Spleen (tissue), 7 donors: Measurements from ENCODE around the gene P2RX7.

Experiments used
- POLR2A ChIP-seq, 3 donors: fragments of 450-650 bp; IDR thresholded peaks; one replicate each; pipeline ENCODE4 v1.5.1; 2017; ENCODE audit warnings: antibody characterized with exemption in 3 of 3, mild to moderate bottlenecking in 1 of 3
- POLR2AphosphoS5 ChIP-seq, 3 donors: sonication (generic); formaldehyde crosslinking; IDR thresholded peaks; one replicate each; pipeline ENCODE4 v1.5.1; 2017; ENCODE audit warnings: antibody characterized with exemption in 3 of 3
- TF ChIP-seq, protein P1 (sequence below), 11 experiments: fragments of 200-600 bp in 7 of 11; fragments of 450-650 bp in 4 of 11; sonication (generic) in 4 of 11; IDR thresholded peaks in 8 of 11; conservative IDR thresholded peaks in 3 of 11; 1 replicate in 7 of 11; 2 replicates in 4 of 11; pipeline versions ENCODE4 v1.4.0 to v1.8.0; 2016 to 2021; ENCODE audit warnings: antibody characterized with exemption in 11 of 11, inconsistent platforms in 4 of 11, mild to moderate bottlenecking in 1 of 11
- donor health status: DM: no; HTN: no; CAD: no; lungs with moderate emphysema.
- donor health status: DM: no; HTN: no; CAD: no.
- donor health status: DM: no; HTN: no; CAD: no.

GRCh38 chr12:121202407-121203355 lies 70.0 kb downstream of the P2RX7 start:
- TF ChIP-seq, protein P1, sequence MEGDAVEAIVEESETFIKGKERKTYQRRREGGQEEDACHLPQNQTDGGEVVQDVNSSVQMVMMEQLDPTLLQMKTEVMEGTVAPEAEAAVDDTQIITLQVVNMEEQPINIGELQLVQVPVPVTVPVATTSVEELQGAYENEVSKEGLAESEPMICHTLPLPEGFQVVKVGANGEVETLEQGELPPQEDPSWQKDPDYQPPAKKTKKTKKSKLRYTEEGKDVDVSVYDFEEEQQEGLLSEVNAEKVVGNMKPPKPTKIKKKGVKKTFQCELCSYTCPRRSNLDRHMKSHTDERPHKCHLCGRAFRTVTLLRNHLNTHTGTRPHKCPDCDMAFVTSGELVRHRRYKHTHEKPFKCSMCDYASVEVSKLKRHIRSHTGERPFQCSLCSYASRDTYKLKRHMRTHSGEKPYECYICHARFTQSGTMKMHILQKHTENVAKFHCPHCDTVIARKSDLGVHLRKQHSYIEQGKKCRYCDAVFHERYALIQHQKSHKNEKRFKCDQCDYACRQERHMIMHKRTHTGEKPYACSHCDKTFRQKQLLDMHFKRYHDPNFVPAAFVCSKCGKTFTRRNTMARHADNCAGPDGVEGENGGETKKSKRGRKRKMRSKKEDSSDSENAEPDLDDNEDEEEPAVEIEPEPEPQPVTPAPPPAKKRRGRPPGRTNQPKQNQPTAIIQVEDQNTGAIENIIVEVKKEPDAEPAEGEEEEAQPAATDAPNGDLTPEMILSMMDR (IDR thresholded peaks at IDR 0.05 in 8 of 11, conservative IDR thresholded peaks at IDR 0.05 in 3 of 11) = no peak
- TF ChIP-seq POLR2AphosphoS5 (IDR thresholded peaks at IDR 0.05) (no peak), POLR2A (IDR thresholded peaks at IDR 0.05) (no peak)
